ENCODE measurements around the gene DFFB. TPM values are rescaled to one million over a fixed set of nuclear protein-coding genes. Genes with fewer than 3 reads are reported as not detected.

The DFFB gene
- total RNA-seq, 4 donors from 2014 or later = 0.82 to 8.7 (median 4.8) TPM

DNA sequence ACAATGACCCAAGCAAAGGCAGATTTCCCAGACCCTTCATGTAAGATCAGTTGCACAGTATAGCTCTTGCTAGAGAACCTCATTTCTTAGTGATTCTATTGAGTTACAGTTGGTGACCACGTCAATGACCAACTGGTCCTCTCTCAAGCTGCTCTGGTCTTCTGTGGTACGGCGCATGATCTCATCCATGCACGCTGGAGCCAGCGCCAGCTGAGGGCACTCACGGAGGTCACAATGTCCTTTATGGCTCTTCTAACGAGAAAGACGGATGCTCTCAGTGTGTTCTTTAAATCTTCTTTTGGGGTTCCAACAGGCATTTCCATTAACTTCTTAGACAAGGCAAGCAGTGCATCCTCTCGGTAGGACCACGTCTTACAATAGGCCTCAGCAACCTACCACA is 22.6 kb upstream of the DFFB start:
- TF ChIP-seq, protein P1, sequence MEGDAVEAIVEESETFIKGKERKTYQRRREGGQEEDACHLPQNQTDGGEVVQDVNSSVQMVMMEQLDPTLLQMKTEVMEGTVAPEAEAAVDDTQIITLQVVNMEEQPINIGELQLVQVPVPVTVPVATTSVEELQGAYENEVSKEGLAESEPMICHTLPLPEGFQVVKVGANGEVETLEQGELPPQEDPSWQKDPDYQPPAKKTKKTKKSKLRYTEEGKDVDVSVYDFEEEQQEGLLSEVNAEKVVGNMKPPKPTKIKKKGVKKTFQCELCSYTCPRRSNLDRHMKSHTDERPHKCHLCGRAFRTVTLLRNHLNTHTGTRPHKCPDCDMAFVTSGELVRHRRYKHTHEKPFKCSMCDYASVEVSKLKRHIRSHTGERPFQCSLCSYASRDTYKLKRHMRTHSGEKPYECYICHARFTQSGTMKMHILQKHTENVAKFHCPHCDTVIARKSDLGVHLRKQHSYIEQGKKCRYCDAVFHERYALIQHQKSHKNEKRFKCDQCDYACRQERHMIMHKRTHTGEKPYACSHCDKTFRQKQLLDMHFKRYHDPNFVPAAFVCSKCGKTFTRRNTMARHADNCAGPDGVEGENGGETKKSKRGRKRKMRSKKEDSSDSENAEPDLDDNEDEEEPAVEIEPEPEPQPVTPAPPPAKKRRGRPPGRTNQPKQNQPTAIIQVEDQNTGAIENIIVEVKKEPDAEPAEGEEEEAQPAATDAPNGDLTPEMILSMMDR (IDR thresholded peaks at IDR 0.05; ENCODE audit: low read depth) = no peak

DNA sequence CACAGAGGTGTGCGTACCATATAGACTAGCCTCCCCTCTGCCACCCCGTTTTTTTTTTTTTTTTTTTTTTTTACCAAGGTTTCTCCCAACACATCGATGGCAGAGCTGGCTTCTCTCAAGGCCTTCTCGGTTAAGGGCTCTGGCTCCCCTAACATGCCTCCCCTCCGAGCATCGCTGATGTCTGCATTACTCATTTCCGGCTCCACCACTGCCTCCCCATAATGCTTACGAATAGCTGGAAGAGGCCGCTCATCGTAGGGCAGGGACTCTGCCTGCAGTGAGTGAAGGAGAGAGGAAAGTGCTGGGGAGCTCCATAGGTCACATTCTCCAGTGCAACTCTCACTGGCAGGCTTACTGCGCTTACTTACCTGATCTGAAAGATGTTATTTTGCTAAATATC is 20.9 kb upstream of the DFFB start:
- TF ChIP-seq, protein P1 (IDR thresholded peaks at IDR 0.05; ENCODE audit: low read depth) = no peak

DNA sequence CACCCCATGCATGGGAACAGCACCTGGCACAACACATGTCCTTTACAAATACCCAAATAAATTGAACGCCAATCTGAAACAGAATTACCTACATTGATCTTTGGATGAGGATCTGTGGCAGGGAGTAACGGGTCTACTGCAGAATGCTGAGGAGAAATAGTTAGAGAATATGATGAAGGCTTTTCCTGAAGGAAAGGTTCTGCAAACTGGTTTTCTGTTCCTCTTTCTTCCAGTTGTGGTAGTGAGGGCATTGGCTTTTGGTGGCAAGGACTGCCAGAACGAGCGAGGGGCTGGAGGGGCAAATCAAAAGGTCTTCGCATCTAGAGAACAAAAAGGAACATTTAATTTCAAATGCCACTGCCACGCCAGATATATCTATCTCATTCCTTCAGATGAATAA is 20.1 kb upstream of the DFFB start:
- TF ChIP-seq, protein P1 (IDR thresholded peaks at IDR 0.05; ENCODE audit: low read depth) = no peak

DNA sequence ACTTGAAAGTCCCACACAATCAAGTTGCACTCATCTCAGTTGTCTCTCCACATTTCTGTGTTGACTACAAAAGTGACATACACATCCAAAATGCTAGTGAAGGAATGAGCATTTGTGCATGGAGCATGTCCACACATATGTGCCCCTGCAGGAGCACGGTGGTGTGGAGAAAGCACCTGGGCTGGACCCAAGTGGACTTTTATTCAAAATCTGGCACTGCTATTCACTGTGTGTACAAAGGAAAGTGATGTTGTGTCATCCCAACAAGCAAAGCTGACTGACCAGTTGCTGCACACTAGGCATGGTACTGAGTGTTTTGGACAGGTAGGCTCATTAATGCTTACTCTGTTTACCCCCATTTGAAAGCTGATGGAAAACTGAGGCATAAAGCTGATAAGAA is 19.6 kb upstream of the DFFB start:
- TF ChIP-seq, protein P1 (IDR thresholded peaks at IDR 0.05; ENCODE audit: low read depth) = no peak

DNA sequence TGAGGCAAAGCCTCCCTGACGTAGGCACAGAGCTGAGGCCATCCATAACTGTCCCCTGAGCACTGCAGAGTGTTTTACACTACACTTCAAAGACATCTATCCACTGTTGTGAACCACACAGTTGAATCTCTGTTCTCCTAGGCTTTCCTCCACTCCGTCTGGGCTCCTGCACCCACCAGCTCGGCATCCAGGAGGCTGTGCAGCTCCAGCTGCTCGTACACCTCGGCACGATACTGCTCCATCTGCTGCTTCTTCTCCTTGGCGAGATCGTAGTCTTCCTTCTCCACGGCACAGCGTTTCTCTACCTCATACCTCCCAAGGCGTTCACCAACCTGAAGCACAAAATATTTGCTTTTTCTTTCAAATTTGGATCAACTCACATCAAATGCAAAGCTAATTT is 18.5 kb upstream of the DFFB start:
- TF ChIP-seq, protein P1 (IDR thresholded peaks at IDR 0.05; ENCODE audit: low read depth) = no peak

DNA sequence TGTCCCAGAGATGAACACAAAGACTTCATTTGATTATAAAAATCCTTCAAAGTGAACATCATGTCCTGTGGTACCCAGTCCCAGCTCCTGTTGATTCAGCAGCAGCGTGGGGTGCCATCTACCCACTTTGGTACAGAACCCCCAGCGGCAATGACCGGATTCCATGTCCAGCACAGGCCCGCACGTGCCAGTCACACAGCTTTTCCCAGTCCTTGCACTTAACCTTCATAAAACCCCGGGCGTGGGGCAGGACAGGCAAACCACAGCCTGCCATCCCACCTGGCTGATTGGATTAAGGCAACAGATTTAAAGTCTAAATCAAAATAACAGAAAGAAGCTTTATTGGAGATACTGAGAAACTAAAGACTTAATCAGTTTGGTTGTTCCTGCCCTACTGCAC is 15.8 kb upstream of the DFFB start:
- TF ChIP-seq, protein P1 (IDR thresholded peaks at IDR 0.05; ENCODE audit: low read depth) = no peak

DNA sequence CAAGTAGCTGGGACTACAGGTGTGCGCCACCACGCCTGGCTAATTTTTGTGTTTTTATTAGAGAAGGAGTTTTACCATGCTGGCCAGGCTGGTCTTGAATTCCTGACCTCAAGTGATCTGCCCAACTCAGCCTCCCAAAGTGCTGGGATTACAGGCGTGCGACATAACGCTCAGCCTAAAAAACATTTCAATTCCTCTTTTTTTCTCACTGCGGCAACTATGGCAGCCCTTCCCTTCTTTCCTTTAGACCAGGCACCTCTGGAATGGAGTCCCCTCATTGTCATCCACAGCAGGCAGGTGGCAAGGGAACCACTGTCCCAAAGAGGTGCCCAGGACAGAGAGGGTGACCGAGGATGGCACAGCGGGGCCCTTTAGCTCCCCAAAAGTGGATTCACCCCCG is 14.4 kb upstream of the DFFB start:
- TF ChIP-seq, protein P1 (IDR thresholded peaks at IDR 0.05; ENCODE audit: low read depth) = no peak

Data from subcutaneous adipose tissue (tissue), 4 donors.